ENCODE measurements around the gene GPSM3. TPM values are rescaled to one million over a fixed set of nuclear protein-coding genes. Genes with fewer than 3 reads are reported as not detected.

The GPSM3 gene
- total RNA-seq, 6 experiments from 2014 or later = 4.0 to 10.1 (median 7.6) TPM

DNA sequence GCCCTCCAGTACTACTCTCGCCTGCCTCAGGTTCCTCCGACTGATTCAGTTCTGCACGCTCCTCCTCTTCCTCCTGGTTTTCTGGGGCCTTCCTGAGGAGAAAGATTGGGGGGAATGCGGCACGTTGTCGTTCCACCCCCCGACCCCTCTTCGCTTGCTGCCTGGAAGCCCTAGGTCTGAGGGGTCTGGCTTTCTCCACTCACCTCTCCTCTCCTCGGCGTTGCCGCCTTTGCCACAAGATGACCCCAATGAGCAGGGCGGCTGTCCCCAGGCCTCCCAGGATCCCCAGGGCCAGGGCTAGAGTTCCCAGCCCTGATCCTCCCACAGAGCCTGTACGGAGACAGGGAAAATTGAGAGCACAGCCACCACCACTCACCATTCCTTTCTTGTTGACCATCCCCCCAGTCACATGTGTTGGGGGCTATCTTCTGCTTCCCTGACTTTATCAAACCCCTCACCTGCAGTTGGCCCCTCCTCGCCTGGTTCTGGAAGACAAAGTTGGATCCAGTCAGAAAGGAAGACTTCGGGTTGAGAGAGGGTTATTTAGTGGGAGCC lies 11.2 kb downstream of the GPSM3 start:
- TF ChIP-seq, protein P1, sequence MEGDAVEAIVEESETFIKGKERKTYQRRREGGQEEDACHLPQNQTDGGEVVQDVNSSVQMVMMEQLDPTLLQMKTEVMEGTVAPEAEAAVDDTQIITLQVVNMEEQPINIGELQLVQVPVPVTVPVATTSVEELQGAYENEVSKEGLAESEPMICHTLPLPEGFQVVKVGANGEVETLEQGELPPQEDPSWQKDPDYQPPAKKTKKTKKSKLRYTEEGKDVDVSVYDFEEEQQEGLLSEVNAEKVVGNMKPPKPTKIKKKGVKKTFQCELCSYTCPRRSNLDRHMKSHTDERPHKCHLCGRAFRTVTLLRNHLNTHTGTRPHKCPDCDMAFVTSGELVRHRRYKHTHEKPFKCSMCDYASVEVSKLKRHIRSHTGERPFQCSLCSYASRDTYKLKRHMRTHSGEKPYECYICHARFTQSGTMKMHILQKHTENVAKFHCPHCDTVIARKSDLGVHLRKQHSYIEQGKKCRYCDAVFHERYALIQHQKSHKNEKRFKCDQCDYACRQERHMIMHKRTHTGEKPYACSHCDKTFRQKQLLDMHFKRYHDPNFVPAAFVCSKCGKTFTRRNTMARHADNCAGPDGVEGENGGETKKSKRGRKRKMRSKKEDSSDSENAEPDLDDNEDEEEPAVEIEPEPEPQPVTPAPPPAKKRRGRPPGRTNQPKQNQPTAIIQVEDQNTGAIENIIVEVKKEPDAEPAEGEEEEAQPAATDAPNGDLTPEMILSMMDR (IDR thresholded peaks at IDR 0.05) = no peak
- H3K27ac Mint-ChIP-seq = peak overlapping the region; percentile 45; the same call in 1 of the 2 replicates
- no peak overlapping the region for H3K4me3 Mint-ChIP-seq
- H3K36me3 Mint-ChIP-seq (ENCODE audit: low read depth) = peaks cover 18% of the 10 kb centered on the region
- H3K9me3 Mint-ChIP-seq = no peaks in the 10 kb centered on the region
- peaks cover 49% of the 10 kb centered on the region for H3K4me1 Mint-ChIP-seq (ENCODE audit: low read depth)
- peaks cover 4% of the 10 kb centered on the region for H3K27me3 Mint-ChIP-seq (ENCODE audit: insufficient read depth)
- DNase-seq = no peak

DNA sequence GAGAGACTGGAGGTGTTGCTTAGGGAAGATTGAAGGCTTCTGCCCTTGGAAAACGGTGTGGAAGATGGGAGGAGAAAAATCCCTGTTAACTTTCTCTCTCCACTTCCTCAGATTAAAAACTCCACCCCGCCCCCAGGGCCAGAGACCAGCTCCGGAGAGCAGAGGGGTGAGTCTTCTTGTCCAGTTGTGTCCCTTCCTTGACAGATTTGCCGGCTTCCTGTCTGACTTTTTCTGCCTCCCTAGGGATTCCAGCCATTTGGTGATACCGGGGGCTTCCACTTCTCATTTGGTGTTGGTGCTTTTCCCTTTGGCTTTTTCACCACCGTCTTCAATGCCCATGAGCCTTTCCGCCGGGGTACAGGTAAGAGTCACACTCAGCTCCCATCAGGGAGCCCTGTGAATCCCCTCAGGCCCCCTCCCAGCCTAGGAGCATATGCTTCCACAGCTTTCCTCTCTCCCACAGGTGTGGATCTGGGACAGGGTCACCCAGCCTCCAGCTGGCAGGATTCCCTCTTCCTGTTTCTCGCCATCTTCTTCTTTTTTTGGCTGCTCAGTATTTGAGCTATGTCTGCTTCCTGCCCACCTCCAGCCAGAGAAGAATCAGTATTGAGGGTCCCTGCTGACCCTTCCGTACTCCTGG lies 12.6 kb downstream of the GPSM3 start:
- TF ChIP-seq, protein P1 (IDR thresholded peaks at IDR 0.05) = no peak
- no peak for DNase-seq

DNA sequence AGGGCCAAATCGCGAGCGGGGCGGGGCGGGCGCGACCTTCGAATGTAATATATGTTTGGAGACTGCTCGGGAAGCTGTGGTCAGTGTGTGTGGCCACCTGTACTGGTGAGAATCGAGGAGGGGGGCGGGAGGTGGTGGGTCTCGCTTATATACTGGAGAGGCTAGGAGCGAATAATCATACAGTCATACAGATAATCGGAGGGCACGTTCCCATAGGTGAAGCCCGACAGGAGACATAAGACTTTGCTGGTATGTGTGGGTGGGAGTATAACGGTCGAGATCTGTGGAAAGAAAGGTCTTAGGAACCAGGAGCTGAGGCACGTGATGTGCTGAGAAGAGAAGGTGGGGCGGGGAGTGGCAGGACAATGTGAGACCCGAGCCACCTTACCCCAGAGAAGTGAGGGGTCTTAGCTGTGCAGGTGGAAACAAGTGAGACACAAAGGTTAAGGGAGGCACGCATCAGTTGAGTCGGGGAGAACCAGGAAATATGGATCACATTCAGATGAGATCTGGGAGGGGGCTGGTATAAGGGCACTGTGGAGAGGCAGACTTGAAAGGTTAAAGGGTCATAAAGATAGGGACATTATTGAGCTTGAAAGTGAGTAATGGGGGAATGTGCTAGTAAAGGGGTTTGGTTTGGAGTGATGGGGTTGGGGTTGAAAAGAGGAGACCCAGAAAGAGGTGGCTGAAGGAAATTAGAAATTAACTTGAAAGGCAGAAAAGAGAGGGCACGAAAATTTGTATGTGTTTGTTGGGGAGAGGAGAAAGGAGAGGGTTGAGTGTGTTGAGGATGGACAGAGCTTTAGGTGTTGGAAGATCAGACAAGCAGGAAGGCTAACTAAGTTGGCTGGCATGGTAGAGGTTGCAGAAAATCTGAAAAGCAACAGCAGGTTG lies 13.6 kb downstream of the GPSM3 start:
- Mint-ChIP-seq H3K36me3 (ENCODE audit: low read depth) (peaks cover 15% of the 10 kb centered on the region), H3K4me1 (ENCODE audit: low read depth) (peaks cover 54% of the 10 kb centered on the region), H3K27ac (peak overlapping the region; percentile 99), H3K9me3 (no peaks in the 10 kb centered on the region), H3K4me3 (peak overlapping the region; percentile 96), H3K27me3 (ENCODE audit: insufficient read depth) (peaks cover 2% of the 10 kb centered on the region)
- DNase-seq = no peak
- TF ChIP-seq, protein P1 (IDR thresholded peaks at IDR 0.05) = no peak

More for the DNA sequence above, 12.6 kb downstream of the GPSM3 start:
- H3K4me1 Mint-ChIP-seq (ENCODE audit: low read depth) = peaks cover 43% of the 10 kb centered on the region
- peaks cover 9% of the 10 kb centered on the region for H3K36me3 Mint-ChIP-seq (ENCODE audit: low read depth)
- H3K27ac Mint-ChIP-seq = no peak overlapping the region
- no peaks in the 10 kb centered on the region for H3K9me3 Mint-ChIP-seq
- peaks cover 2% of the 10 kb centered on the region for H3K27me3 Mint-ChIP-seq (ENCODE audit: insufficient read depth)
- H3K4me3 Mint-ChIP-seq = peak overlapping the region; percentile 96

DNA sequence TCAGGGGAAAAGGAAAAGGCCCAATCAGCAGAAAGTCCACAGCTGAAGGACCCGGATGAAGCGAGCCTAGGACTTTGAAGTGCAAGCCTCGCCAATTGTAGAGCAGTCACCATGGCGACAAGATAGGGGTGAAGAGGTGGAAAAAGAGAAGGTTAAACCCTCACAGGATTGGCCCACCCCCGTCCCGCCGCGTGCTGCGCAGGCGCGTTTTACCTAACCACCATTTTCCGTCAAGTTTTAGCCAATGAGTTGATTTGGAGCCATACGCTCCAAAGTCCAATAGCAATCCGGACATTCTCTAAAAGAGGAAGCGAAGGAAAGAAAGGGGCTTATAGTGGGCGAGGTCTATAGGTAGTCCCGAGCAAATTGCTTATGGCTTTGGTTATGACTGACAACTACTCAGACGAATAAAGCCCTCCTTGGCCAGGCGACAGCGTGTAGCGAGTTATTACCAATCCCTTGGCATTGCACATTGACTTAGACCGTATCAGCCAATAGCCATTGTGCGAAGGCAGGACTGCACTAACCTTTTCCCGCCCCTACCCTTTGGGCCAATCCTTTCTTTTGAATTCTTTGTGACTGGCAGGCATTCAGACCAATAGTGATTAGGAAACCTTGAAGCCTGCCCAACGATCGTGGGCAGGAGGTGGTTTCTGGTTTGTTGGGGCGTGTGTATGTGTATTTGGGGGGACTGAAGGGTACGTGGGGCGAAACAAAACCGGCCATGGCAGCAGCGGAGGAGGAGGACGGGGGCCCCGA lies 14.5 kb downstream of the GPSM3 start, which contains the start of gene RNF5:
RNF5 (plus strand) TSS at position 618 of the 759 bp plus-strand sequence; CDS start at position 725, 107 bp downstream.
- DNase-seq = peak; percentile 100

More for the DNA sequence above, 14.5 kb downstream of the GPSM3 start, which contains the start of gene RNF5:
- H3K4me3 Mint-ChIP-seq = peak within 1 kb of the TSS; percentile 96
- H3K4me1 Mint-ChIP-seq (ENCODE audit: low read depth) = peaks cover 63% of the 10 kb centered on the region
- no peaks in the 10 kb centered on the region; the same call in 1 of the 2 replicates for H3K27me3 Mint-ChIP-seq (ENCODE audit: insufficient read depth)
- TF ChIP-seq, protein P1 (IDR thresholded peaks at IDR 0.05) = no peak
- H3K36me3 Mint-ChIP-seq (ENCODE audit: low read depth) = peaks cover 15% of the 10 kb centered on the region
- H3K27ac Mint-ChIP-seq = peak within 1 kb of the TSS; percentile 99
- H3K9me3 Mint-ChIP-seq = no peaks in the 10 kb centered on the region

Measured in HFFc6 (cell line).